Stimulated activated CD4-positive, alpha-beta T cell treated with anti-CD3 and anti-CD28 coated beads, Interleukin-4, amount 100 ng/mL, for 4 hours (primary cell): ENCODE data around the gene EIF4A3.

ENCODE experiments used
- DNase-seq, 2 experiments: peaks; one replicate each; pipeline ENCODE4 v3.0.0-alpha.2; 2020

EIF4A3 gene

DNA sequence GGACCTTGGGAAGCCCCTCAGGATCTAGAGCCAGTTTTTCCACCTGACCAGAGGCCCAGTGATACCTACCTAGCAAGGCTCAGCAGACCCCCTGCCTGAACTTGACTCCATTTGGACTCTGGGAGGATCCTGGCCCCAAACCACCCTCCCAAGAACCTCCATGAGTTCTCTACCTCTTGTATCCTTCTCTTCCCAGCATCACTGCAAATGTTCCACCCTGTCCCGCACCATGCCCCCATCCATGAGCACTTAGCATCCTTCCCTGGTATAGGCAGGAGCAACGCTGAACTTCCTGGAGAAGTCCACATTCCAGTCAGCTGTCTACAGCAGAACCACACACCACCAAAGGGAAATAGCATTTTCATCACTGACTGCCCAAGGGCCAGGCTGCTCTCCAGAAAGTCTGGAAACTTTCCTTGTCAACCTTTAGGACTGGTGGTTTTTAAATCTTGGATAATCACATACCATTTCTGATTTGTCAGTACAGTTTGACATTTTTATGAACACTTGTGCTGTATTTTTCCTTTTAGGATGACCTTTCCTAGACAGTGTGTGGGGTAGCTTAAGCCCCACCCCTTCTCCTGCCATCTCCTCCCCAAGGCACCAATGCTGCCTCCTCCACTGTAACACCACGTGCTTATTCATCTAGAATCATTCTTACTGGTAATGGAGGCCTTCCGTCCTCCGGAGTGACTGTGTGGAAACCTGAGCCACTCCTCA is 13.9 kb downstream of the EIF4A3 start:
- DNase-seq = no peak

DNA sequence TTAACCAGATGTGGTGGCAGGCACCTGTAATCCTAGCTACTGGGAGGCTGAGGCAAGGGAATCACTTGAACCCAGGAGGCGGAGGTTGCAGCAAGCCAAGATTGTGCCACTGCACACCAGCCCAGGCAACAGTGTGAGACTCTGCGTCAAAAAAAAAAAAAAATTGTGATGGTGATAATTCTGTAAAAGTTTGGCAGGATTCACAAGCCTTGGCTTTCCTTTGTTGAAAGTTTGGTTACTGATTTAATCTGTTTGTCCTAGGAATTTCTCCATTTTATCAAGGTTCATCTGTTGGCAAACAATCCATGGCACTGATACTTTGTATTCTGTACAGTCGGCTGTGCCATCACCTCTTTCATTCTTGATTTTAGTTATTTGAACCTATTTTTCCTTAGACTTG is 15.9 kb downstream of the EIF4A3 start:
- no peak for DNase-seq

DNA sequence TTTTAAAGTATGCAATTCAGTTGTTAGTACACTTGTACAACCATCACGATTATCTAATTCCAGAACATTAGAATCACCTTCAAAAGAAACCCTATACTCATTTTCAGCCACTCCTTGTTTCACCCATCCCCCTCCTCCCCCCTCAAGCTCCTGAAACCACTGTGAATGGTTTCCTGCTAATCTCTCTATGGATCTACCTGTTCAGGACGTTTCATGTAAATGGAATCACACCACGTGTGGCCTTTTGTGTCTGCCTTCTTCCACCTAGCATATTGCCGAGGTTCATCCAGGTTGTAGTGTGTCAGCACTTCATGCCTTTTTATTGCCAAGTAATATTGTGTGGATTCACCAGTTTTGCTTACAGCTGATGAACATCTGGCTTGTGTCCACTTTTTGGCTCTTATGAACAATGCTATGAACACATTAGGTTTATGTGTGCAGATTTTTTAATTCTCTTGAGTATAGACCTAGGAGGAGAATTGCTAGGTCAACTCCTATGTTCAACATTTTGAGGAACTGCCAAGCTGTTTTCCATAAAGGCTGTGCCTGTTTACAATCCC is 17.8 kb downstream of the EIF4A3 start:
- no peak for DNase-seq

DNA sequence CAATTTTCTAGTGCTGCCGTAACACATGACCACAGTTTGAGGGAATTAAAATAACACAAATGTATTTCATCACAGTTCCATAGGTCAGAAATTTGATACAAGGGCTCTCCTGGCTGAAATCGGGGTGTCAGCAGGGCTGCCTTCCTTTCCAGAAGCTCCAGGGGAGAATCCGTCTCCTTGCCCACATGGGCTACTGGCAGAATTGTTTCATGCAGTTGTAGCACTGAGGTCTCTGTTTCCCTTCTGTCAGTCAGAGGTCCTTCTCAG is 20.5 kb downstream of the EIF4A3 start:
- no peak for DNase-seq

DNA sequence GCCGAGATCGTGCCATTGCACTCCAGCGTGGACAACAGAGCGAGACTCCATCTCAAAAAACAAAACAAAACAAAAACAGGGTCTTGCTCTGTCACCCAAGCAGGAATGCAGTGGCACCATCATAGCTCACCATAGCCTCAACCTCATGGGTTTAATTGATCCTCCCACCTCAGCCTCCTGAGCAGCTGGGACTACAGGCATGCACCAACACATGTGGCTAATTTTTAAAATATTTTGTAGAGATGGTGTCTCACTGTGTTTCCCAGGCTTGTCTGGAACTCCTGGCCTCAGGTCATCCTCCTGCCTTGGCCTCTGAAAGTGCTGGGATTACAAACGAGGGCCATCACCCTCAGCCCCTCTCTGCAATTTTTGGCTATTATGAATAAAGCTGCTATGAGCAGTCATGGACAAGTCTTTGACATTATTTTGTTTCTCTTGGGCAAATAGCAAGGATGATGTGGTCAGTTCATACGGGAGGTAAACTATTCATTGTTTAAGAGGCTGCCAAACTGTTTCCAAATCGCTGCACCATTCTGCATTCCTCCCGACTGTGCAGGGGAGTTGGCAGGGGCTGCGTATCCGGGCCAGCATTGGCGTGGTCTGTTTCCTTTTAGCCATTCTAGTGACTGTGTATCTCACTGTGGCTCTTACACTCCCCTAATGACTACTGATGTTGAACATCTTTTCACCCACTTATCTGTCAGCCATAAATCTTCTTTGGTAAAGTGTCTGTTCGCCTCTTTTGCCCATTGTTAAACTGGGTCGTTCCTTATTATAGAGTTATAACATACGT is 21.1 kb downstream of the EIF4A3 start:
- DNase-seq = no peak

DNA sequence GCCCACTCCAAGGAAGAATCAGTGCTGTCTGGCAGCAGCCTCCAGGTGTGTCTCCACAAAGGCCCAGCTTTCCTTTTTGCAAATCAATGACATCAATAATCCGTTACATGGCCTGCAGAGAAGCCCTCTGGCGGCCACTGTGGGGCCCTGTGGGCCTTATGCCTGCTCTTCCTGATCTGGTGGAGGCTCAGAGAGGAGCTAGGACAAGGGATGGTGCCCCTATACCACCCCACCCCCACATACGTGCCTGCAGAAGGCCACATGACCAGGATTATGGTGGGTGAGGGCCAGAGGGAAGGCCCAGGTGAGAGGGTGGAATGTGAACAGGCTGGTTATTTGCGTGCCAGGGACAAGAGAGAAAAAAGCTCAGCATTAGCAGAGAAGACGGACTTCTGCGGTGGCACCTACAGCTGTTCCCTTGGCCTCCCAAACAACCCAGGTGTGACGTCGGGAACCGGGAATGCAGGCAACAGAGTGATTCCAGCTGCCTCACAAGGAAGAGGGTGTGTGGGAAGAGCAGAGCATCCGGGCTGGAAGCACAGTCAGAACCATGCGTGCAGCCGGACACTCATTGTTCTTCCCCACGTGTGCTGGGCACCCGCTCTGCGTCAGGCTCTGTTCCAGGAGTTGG is 22.5 kb downstream of the EIF4A3 start:
- DNase-seq = no peak

GRCh38 chr17:80123791-80124190 is 23.1 kb downstream of the EIF4A3 start:
- no peak for DNase-seq

DNA sequence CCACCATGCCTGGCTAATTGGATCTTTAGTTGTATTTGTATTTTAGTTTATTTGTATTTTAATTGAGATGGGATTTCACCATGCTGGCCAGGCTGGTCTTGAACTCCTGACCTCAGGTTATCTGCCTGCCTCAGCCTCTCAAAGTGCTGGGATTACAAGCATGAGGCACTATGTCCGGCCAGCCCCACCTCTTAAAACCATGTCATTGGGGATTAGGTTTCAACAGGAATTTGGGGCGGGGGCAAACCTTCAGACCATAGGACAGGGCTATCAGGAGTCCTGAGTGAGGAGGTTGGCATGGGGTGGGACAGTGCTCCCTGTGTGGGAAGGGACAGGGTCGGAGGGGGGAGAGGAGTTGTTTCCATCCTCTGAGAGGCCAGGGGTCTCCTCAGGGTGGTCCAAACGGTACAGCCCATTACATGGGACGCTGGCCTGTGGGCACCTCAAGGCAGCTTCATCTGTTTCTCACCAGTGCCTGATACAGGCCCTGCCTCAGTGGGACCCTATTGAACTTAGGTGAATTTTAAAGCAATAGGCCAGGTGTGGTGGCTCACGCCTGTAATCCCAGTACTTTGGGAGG is 23.9 kb downstream of the EIF4A3 start:
- no peak for DNase-seq

DNA sequence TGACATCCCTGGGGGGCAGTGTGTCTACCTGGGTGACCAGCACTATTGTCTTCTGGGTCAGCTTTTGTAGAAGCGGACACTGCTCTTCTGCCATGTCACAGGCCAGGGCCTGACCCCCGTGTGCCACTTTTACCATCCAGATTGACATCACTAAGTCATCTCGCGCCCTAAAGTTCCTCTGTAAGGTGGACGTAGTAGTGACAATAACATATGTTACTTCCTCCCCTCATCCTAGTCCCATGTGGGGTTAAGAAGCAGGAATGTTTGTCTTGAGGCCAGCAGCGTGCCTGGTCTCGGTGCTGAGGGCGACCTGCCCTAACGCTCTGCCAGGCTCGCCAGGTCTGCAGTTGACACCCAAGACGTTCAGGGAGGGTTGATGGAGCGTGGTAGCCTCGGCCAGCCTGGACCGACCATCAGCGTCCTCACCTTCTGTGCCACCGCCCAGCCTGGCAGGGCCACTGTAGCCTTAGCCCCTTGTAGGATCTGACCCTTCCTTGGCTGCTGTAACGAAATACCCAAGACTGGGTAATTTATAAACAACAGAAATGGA is 24.8 kb downstream of the EIF4A3 start:
- DNase-seq = no peak

DNA sequence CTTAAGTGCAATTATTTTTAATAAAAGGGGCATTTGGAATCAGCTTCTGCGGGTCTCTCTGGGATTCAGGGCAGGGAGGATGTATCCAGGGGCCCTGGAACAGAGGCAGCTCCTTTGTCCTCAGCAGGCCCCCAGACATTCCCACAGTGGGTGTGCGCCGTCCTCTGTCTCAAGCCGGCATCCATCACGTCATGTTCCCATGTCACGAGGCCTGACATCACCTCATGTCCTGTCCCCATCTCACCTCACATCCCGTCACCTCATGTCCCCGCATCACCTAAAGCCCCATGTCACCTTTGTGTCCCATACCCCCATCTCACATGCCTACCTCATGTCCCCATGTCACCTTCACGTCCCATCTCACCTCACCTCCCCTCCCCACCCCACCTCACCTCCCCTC is 27.1 kb downstream of the EIF4A3 start:
- no peak for DNase-seq

GRCh38 chr17:80119271-80119791 is 27.6 kb downstream of the EIF4A3 start:
- no peak for DNase-seq

GRCh38 chr17:80118601-80119270 is 28.2 kb downstream of the EIF4A3 start:
- DNase-seq = no peak

GRCh38 chr17:80117491-80118401 is 29.2 kb downstream of the EIF4A3 start:
- no peak for DNase-seq

DNA sequence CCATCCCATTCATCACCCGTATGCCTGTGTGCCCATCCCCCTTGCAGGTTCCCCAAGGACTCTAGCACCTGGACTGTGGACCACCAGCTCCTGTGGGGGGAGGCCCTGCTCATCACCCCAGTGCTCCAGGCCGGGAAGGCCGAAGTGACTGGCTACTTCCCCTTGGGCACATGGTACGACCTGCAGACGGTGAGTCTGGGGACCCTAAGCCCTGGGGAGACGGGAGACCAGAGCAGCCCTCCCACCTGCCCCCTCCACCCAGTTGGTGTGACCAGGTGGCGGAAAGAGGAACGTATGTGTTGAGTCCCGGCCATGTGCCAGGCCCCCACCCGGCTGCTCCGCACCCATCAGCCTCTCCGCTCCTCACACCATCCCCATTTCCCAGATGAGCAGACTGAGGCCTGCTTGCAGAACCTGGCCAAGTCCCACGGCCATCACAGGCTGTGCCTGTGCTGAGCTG is 30.0 kb downstream of the EIF4A3 start:
- no peak for DNase-seq

DNA sequence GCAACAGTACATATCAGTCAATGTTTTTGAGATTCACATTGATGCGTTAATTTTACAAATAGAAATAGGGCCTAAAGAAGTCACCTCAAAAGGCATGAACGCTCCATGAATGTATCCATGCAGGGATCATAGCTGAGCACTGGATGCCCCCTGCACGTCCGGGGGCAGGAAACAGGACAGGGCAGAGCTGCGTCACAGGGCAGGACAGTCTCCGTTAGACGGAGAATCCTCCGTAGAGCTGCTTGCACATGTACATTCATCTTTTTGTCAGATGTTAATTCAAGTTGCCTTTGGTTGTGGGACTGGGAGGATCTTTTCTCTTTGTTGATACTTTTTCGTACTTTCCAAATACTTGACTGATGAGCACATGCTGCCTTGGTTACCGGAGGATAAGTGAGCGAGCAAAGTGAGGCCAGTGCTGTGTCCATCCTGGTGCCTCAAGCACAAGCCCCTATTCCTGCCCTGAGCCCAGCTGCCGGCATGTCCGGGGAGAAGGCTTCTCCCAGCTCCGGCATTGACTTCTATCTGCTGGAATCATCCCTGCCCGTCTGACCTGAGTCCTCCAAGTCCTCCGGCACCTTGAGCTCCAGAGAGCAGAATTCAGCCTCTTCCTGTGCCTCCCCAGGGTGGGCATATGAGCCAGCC is 30.5 kb downstream of the EIF4A3 start:
- no peak for DNase-seq

DNA sequence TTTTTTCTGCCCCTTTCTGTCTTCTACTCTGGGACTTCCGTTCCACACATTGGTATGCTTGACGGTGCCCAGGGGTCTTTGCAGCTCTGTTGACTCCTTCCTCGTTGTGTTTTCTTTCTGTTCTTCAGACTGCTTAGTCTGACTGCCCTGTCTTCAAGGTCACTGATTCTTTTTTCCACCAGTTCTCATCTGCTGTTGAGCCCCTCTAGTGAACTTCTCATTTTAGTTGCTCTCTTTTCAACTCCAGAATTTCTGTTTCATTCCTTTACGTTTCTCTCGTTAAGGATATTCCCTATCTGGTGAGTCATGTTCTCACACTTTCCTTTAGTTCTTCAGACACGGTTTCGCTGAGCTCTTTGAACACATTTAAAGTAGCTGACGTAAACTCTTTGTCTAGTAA is 31.8 kb downstream of the EIF4A3 start:
- DNase-seq = no peak

- no peak for DNase-seq
Observed at GRCh38 chr17:80114758-80115157, 32.2 kb downstream of the EIF4A3 start.

- DNase-seq = no peak
Observed at GRCh38 chr17:80113033-80113484, 33.9 kb downstream of the EIF4A3 start.

GRCh38 chr17:80112471-80113032 is 34.4 kb downstream of the EIF4A3 start:
- DNase-seq = no peak
